Stimulated activated memory B cell treated with anti-CD40 and anti-IgM and Interleukin-4, amounts not matched to agents 10 μg/mL and 1 μg/mL and 100 μg/mL, for 72 hours (primary cell): Measurements from ENCODE around the gene PTPA.
"Not testable (repeated sequence)": the region's sequence is repeated elsewhere in the genome, so short reads cannot be mapped to it uniquely, and the experiment has no call there.

ENCODE experiments used
- ATAC-seq: fragments of 150-1000 bp; cut with Tn5 transposase; 2 replicates; pipeline ENCODE4 v1.10.0; 2021
- H3K27ac Mint-ChIP-seq: one replicate; pipeline ENCODE4 v1.8.0; 2022; ENCODE audit warnings: mild to moderate bottlenecking, mixed read lengths
- H3K27me3 Mint-ChIP-seq: one replicate; pipeline ENCODE4 v1.8.0; 2022; ENCODE audit warnings: mixed read lengths
- H3K36me3 Mint-ChIP-seq: one replicate; pipeline ENCODE4 v1.8.0; 2022; ENCODE audit warnings: mixed read lengths
- H3K4me1 Mint-ChIP-seq: one replicate; pipeline ENCODE4 v1.8.0; 2022; ENCODE audit warnings: mixed read lengths
- H3K4me3 Mint-ChIP-seq: one replicate; pipeline ENCODE4 v1.8.0; 2022; ENCODE audit warnings: mild to moderate bottlenecking, moderate library complexity, mixed read lengths
- H3K9me3 Mint-ChIP-seq: one replicate; pipeline ENCODE4 v1.8.0; 2022; ENCODE audit warnings: mixed read lengths

The PTPA gene

DNA sequence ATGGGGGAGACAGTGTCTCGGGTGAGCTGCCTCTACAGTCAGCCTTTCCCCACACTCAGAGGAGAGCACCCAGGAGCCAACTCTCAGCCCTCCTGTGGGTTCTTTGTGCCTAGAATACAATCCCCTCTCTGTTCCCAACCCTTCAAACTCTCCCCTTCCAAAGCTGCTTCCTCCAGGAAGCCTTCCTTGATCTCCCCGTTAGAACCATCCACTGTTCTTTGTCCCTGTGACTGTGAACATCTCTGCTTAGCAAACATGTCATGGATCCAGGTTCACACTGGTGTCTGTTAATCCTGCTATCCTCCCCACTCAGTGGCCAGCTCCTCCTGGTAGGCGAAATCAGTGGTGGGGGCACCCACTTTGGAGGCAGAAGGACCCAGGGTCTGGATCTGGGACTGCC, 83.0 kb downstream of the PTPA start:
- H3K4me1 Mint-ChIP-seq, result no peaks in the 10 kb centered on the region
- no peaks in the 10 kb centered on the region for H3K36me3 Mint-ChIP-seq
- H3K4me3 Mint-ChIP-seq, result no peak overlapping the region
- H3K9me3 Mint-ChIP-seq, result no peaks in the 10 kb centered on the region
- H3K27me3 Mint-ChIP-seq, result peaks cover 63% of the 10 kb centered on the region
- no peak for ATAC-seq
- no peak overlapping the region for H3K27ac Mint-ChIP-seq

GRCh38 chr9:129195606-129196005, 84.4 kb downstream of the PTPA start:
- H3K27me3 Mint-ChIP-seq, result peaks cover 58% of the 10 kb centered on the region
- no peak overlapping the region for H3K4me3 Mint-ChIP-seq
- H3K4me1 Mint-ChIP-seq, result no peaks in the 10 kb centered on the region
- no peak for ATAC-seq
- no peak overlapping the region for H3K27ac Mint-ChIP-seq
- no peaks in the 10 kb centered on the region for H3K36me3 Mint-ChIP-seq
- H3K9me3 Mint-ChIP-seq, result no peaks in the 10 kb centered on the region

GRCh38 chr9:129197045-129197444, 85.8 kb downstream of the PTPA start:
- H3K27me3 Mint-ChIP-seq, result peaks cover 58% of the 10 kb centered on the region

GRCh38 chr9:129197978-129198318, 86.7 kb downstream of the PTPA start:
- Mint-ChIP-seq H3K27me3 (peaks cover 55% of the 10 kb centered on the region), H3K27ac (no peak overlapping the region), H3K9me3 (no peaks in the 10 kb centered on the region), H3K4me3 (no peak overlapping the region), H3K36me3 (no peaks in the 10 kb centered on the region), H3K4me1 (peaks cover 6% of the 10 kb centered on the region)
- ATAC-seq, result no peak

More at GRCh38 chr9:129197045-129197444, 85.8 kb downstream of the PTPA start:
- not testable (repeated sequence) for H3K4me3 Mint-ChIP-seq, ATAC-seq, H3K27ac Mint-ChIP-seq, H3K9me3 Mint-ChIP-seq, H3K36me3 Mint-ChIP-seq, H3K4me1 Mint-ChIP-seq
